Astrocyte (in vitro differentiated cells and primary cell): ENCODE results near the gene TRPM3.
"Not testable (repeated sequence)": the region's sequence is repeated elsewhere in the genome, so short reads cannot be mapped to it uniquely, and the experiment has no call there.

ENCODE experiments used
- EZH2 ChIP-seq: IDR thresholded peaks from 2 replicates; pipeline ENCODE4 v1.6.1; 2012; ENCODE audit warnings: mild to moderate bottlenecking, low read length, inconsistent platforms; ENCODE audit not compliant: insufficient read depth
- TF ChIP-seq, protein P1 (sequence below): IDR thresholded peaks from 2 replicates; pipeline ENCODE4 v1.5.1; 2011; ENCODE audit warnings: low read depth, mild to moderate bottlenecking, inconsistent platforms, low read length, moderate library complexity; ENCODE audit not compliant: insufficient read depth

DNA sequence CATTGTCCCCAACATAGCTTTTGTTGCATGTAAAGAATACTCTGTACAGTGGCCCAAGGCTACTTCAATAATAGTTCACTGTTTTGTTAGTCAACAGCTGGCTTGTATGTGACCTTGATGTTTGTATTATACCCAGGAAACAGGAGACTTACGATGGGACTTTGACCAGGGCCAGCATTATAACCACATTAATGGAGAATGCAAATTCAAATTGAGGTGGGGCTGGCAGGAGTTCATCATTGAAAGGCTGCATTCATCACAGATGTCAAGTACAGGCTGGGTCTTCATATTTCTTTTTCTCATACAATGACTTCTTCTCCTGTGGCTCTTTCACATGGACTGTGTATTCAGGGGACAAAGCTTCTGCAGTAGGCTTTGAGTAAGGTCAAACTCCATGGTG lies 396.6 kb downstream of the TRPM3 start:
- TF ChIP-seq, protein P1, sequence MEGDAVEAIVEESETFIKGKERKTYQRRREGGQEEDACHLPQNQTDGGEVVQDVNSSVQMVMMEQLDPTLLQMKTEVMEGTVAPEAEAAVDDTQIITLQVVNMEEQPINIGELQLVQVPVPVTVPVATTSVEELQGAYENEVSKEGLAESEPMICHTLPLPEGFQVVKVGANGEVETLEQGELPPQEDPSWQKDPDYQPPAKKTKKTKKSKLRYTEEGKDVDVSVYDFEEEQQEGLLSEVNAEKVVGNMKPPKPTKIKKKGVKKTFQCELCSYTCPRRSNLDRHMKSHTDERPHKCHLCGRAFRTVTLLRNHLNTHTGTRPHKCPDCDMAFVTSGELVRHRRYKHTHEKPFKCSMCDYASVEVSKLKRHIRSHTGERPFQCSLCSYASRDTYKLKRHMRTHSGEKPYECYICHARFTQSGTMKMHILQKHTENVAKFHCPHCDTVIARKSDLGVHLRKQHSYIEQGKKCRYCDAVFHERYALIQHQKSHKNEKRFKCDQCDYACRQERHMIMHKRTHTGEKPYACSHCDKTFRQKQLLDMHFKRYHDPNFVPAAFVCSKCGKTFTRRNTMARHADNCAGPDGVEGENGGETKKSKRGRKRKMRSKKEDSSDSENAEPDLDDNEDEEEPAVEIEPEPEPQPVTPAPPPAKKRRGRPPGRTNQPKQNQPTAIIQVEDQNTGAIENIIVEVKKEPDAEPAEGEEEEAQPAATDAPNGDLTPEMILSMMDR, result not testable (repeated sequence)
- not testable (repeated sequence) for TF ChIP-seq EZH2
